Measurements from ENCODE around the gene VKORC1.

GRCh38 chr16:31072540-31073141, 22.0 kb downstream of the VKORC1 start:
- TF ChIP-seq CTCF (IDR thresholded peaks at IDR 0.05 in 8 of 11, conservative IDR thresholded peaks at IDR 0.05 in 3 of 11) (no peak), POLR2A (IDR thresholded peaks at IDR 0.05) (no peak), POLR2AphosphoS5 (IDR thresholded peaks at IDR 0.05) (no peak)
